HG03354 (cell line): ENCODE measurements around the gene ART3.
A peak's percentile ranks its signal among the peaks of the same experiment; 100 is the strongest.

Source experiments
- ATAC-seq: cut with Tn5 transposase; IDR thresholded peaks from one replicate; pipeline ENCODE4 v1.9.1; 2021; ENCODE audit warnings: mild to moderate bottlenecking; ENCODE audit not compliant: unreplicated experiment, poor library complexity, severe bottlenecking

ART3 gene

DNA sequence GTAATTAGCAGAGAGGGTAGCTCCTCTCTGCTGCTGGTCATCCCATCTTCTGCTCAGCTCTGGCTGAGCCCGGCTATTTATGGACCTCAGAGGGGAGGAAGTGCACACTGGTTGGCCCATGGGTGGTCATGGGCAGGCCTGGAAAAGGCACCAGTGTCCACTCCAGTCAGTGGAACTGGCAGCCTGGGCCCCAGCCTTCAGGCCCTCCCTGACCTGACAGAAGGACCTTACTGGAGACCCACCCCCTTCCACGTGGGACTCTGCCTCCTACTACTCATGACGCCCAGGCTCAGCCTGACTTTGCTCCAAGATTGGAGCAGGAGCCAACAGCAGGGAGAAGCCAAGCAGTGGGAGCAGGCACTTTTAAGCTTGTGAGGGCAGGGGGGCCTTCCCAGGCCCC lies 8.0 kb upstream of the ART3 start:
- no peak for ATAC-seq

DNA sequence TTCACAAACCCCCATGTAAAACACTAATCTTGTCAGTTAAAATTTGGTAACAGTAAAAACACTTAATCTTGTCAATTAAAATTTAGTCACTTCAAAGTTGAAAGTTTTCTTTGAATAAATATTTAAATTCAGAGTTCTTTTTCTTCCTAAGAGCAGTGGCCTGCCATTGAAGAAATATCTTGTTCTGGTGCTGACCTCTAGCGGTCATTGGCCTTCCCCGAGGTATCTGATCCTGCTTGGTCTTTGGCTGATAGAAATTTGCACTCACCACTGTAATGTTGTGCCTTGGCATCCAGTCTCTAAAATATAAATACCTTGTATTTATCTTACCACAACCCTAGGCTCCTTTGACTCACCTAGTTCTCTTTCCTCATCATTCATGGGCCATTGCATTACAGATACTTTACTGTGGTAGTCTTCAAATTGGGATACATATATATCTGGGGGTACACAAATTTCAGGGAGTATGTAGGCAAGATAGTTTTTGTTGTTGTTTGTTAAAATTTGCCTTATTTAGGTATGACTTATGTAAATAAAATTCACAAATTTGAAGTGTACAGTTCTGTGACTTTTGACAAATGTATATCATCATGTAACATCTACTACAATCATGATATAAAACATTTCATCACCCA lies 6.7 kb upstream of the ART3 start:
- ATAC-seq = peak; percentile 79

DNA sequence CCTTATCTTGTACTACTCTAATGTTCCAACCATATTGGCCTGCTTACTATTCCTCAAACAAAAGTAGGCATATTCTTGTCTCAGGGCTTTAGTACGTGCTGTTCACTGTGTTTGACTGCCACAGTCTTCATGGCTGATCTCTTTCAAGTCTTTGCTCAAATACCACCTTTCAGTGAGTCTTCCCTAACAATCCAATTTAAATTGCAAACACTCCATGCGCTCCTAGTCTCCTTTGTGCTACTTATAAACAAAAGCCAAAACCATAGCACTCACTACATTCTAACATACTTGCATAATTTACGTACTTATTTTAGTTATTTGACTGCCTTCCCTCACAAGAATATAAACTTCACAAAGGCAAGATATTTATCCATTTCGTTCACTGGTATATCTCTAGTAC lies 1.7 kb upstream of the ART3 start:
- no peak for ATAC-seq

DNA sequence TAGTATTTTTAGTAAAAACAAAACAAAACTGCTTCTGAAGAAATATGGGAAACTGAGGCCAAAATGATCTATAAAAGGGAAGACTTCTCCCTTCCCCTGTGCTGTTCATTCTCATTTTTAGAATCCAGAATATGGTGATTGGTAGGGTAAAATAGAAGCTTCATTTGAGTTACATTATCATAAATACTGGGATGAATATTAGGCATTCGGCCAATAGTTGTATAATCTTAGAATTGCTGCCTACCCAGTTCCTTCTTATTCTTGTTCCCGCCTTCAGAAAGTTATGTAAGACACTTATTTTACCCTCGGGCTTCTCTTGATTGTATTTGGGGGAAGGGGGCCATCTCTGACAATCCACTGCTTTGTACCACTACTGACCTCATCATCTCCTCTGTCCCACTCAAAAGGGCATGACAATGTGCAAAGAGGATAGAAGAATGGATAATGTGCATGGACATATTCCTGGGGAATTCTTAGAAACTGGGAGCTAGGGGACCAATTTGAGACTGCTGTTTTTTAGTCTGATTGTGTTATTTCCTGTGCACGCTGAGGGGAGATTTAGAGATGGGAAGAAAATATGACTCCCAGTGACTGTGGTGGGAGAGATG lies 588 bp downstream of the ART3 start:
- ATAC-seq = no peak

DNA sequence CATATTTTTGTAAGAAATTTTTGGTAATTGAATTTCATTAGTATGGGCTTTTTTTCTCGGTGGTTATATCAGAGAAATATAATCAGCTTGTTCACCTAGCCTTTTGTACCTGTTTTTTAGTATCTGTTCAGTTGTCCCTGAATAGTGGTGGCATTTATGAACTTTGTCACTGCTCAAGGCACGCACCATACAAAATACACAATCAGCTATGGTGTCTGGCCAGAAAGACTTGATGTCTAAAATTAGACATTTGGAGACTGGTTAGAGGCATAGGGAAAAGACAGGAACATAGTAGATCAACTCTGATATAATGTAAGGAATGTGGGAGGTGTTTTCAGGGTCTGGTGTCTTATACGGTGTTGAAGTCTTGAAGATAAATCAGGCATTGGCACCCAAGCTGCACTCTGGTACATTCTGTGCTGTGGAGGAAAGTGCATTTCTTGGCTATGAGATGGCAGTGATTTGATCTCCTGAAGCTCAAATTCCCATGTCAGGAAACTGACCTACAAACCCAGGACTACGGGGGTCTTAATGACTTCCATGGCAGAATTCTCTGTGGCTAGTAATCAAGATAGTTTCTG lies 3.6 kb downstream of the ART3 start:
- ATAC-seq = no peak

DNA sequence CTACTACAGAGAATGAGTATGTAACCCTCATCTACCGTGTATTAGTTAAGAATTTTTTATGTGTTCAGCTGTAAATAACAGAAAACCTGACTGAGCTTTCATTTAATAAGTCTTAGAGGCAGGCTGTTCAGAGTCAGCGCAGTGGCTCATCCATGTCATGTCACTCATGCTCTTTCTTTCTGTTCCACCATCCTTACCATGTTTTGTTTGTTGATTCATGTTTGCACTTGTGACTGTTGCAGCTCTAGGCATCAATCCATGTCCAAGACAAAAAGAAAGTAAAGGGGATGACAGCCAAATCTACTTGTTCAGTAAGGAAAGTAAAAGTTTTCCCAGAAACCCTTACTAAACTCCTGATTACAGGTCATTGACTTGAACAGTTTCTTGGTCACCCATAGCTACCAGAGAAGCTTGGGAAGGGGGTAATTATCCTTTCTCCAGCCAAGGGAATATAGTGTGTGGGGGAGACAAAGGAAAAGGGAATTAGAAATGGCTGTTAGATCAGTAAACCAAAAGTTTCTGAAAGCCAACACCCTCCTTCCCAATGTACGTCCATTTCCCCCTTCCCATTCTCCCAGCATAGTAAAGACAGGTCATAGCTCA lies 9.0 kb downstream of the ART3 start:
- no peak for ATAC-seq

DNA sequence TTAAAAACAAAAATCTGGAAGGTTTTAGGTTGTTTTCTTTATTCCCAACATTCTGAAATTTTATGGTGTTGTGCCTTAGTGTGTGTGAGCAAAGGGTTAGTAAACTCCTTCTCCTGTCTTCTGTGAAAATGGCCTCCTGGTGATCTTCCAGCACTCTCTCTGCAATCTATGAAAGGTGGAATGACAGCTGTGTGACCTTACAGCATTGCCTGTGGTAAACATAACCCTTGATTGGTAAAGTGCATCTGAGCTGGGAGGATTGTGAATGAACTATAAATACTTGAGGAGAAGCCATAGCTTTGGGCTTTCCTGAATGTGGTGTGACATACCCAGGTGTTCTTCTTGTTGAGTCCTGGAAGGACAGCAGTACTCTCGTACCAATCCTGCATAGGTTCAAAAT lies 10.0 kb downstream of the ART3 start:
- no peak for ATAC-seq

DNA sequence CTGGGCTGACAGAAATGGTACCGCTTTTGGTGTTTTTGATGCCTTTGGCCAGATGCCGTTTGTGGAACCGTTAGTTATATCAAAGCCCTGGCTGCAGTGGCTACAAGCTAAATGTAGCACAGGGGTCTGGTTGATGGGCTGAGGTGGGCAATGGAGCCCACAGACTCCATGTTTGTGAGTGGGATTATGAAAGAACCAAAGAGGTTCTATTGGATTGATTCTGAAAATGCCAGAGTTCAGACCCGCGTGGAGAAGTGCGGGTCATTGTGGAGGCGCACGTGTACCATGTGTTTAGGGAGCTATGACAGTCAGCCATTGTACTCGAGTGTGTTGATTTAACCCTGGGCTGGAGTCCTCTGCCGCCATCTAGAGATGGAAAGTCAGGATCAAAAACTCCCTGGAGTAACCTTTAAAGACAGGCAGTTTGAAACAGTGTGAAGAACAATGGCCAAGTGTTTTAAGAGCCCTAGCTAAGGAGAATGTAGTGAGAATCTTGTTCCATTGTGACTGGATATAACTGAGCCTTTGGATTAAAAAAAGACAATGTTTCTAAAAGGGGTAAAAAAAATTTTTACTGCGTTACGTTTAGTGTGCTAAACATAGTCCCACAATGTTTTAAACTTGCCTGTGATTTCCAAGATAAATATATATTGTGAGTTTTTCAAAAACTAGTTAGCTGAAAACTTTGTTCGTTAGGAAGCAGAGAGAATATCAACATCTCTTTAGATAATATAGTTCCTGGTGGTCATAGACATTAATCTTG lies 12.7 kb downstream of the ART3 start:
- ATAC-seq = no peak

- ATAC-seq = no peak
These were observed 14.2 kb downstream of the ART3 start for GRCh38 chr4:76088719-76089118.

GRCh38 chr4:76090241-76090691 lies 15.8 kb downstream of the ART3 start:
- peak; percentile 75 for ATAC-seq

- no peak for ATAC-seq
These were observed 16.5 kb downstream of the ART3 start for GRCh38 chr4:76091052-76091451.

GRCh38 chr4:76095568-76095967 lies 21.1 kb downstream of the ART3 start:
- no peak for ATAC-seq

DNA sequence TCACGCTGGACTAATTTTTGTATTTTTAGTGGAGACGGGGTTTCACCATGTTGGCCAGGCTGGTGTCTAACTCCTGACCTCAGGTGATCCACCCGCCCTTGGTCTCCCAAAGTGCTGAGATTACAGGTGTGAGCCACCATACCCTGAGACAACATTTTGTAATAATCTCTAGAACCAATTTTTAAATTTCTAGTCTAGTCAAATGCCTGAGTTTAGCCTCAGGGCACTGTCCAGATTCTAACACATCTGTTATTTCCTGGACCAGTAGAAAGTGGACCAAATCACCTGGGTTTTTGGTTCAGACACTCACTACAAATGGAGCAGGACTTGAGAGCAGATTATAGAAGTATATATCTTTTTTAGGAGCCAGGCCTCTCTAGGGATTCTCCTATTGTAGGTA lies 21.6 kb downstream of the ART3 start:
- ATAC-seq = no peak

- no peak for ATAC-seq
These were observed 31.1 kb downstream of the ART3 start for GRCh38 chr4:76105652-76106051.

GRCh38 chr4:76106442-76106841 lies 31.9 kb downstream of the ART3 start:
- no peak for ATAC-seq

- ATAC-seq = no peak
These were observed 34.1 kb downstream of the ART3 start for GRCh38 chr4:76108467-76109181.

- no peak for ATAC-seq
These were observed 42.3 kb downstream of the ART3 start for GRCh38 chr4:76116821-76117220.

- ATAC-seq = no peak
These were observed 43.0 kb downstream of the ART3 start for GRCh38 chr4:76117536-76117935.

GRCh38 chr4:76120199-76120598 lies 45.7 kb downstream of the ART3 start:
- no peak for ATAC-seq

GRCh38 chr4:76125816-76126215 lies 51.3 kb downstream of the ART3 start:
- ATAC-seq = no peak
